ENCODE measurements around the gene FAM181A. TPM values are rescaled to one million over a fixed set of nuclear protein-coding genes. Genes with fewer than 3 reads are reported as not detected.

FAM181A gene
- total RNA-seq, 1 donor from 2014 or later: not detected

- H3K4me2 ChIP-seq (ENCODE audit: low read length): no peak overlapping the region
- no peaks in the 10 kb centered on the region for H3K79me2 ChIP-seq (ENCODE audit: insufficient read depth, low read length)
- H3K9ac ChIP-seq (ENCODE audit: low read length): no peak overlapping the region
- Mint-ChIP-seq H3K36me3 (ENCODE audit: low read depth, unreplicated experiment) (peaks cover 2% of the 10 kb centered on the region), H3K4me3 (ENCODE audit: unreplicated experiment) (no peak overlapping the region), H3K9me3 (ENCODE audit: unreplicated experiment) (peaks cover 4% of the 10 kb centered on the region), H3K4me1 (ENCODE audit: low read depth, unreplicated experiment) (peaks cover 25% of the 10 kb centered on the region), H3K27me3 (ENCODE audit: low read depth, unreplicated experiment) (peaks cover 60% of the 10 kb centered on the region), H3K27ac (ENCODE audit: unreplicated experiment) (no peak overlapping the region)
- H3K4me3 ChIP-seq (ENCODE audit: insufficient read depth, low read depth, low read length): no peak overlapping the region
- H3K27me3 ChIP-seq (ENCODE audit: insufficient read depth, low read length): no peaks in the 10 kb centered on the region
- H2AFZ ChIP-seq (ENCODE audit: low read depth, low read length): no peak overlapping the region
- no peaks in the 10 kb centered on the region for H3K36me3 ChIP-seq (ENCODE audit: insufficient read depth, low read length)
- FAIRE-seq (no peak), DNase-seq (ENCODE audit: low read depth) (no peak)
- no peak overlapping the region for H3K27ac ChIP-seq (ENCODE audit: low read depth, low read length)
- H3K4me1 ChIP-seq (ENCODE audit: insufficient read depth, low read length): peaks cover 20% of the 10 kb centered on the region
- H4K20me1 ChIP-seq (ENCODE audit: insufficient read depth, low read length): peaks cover 4% of the 10 kb centered on the region
- H3K9me3 ChIP-seq (ENCODE audit: insufficient read depth, low read depth, low read length): peaks cover 7% of the 10 kb centered on the region
- no peak for TF ChIP-seq EZH2 (IDR thresholded peaks at IDR 0.05; ENCODE audit: insufficient read depth, low read length)
- TF ChIP-seq, protein P1, sequence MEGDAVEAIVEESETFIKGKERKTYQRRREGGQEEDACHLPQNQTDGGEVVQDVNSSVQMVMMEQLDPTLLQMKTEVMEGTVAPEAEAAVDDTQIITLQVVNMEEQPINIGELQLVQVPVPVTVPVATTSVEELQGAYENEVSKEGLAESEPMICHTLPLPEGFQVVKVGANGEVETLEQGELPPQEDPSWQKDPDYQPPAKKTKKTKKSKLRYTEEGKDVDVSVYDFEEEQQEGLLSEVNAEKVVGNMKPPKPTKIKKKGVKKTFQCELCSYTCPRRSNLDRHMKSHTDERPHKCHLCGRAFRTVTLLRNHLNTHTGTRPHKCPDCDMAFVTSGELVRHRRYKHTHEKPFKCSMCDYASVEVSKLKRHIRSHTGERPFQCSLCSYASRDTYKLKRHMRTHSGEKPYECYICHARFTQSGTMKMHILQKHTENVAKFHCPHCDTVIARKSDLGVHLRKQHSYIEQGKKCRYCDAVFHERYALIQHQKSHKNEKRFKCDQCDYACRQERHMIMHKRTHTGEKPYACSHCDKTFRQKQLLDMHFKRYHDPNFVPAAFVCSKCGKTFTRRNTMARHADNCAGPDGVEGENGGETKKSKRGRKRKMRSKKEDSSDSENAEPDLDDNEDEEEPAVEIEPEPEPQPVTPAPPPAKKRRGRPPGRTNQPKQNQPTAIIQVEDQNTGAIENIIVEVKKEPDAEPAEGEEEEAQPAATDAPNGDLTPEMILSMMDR (IDR thresholded peaks at IDR 0.05; ENCODE audit: insufficient read depth, low read depth, low read length): no peak
Measured at GRCh38 chr14:93967637-93968250, 40.6 kb downstream of the FAM181A start.

- Mint-ChIP-seq H3K4me3 (ENCODE audit: unreplicated experiment) (no peak overlapping the region), H3K4me1 (ENCODE audit: low read depth, unreplicated experiment) (peaks cover 17% of the 10 kb centered on the region), H3K36me3 (ENCODE audit: low read depth, unreplicated experiment) (no peaks in the 10 kb centered on the region), H3K27me3 (ENCODE audit: low read depth, unreplicated experiment) (peaks cover 66% of the 10 kb centered on the region), H3K9me3 (ENCODE audit: unreplicated experiment) (peaks cover 4% of the 10 kb centered on the region), H3K27ac (ENCODE audit: unreplicated experiment) (no peak overlapping the region)
- Histone ChIP-seq H2AFZ (ENCODE audit: low read depth, low read length) (no peak overlapping the region), H3K27me3 (ENCODE audit: insufficient read depth, low read length) (peaks cover 4% of the 10 kb centered on the region), H3K36me3 (ENCODE audit: insufficient read depth, low read length) (no peaks in the 10 kb centered on the region), H3K9me3 (ENCODE audit: insufficient read depth, low read depth, low read length) (peaks cover 7% of the 10 kb centered on the region), H3K27ac (ENCODE audit: low read depth, low read length) (no peak overlapping the region), H3K79me2 (ENCODE audit: insufficient read depth, low read length) (no peaks in the 10 kb centered on the region), H3K9ac (ENCODE audit: low read length) (no peak overlapping the region), H3K4me1 (ENCODE audit: insufficient read depth, low read length) (peaks cover 13% of the 10 kb centered on the region), H3K4me2 (ENCODE audit: low read length) (no peak overlapping the region), H3K4me3 (ENCODE audit: insufficient read depth, low read depth, low read length) (no peak overlapping the region), H4K20me1 (ENCODE audit: insufficient read depth, low read length) (peaks cover 4% of the 10 kb centered on the region)
- TF ChIP-seq, protein P1 (IDR thresholded peaks at IDR 0.05; ENCODE audit: insufficient read depth, low read depth, low read length): no peak
- no peak for TF ChIP-seq EZH2 (IDR thresholded peaks at IDR 0.05; ENCODE audit: insufficient read depth, low read length)
- FAIRE-seq: no peak
- DNase-seq (ENCODE audit: low read depth): no peak
Measured at GRCh38 chr14:93969082-93969828, 42.1 kb downstream of the FAM181A start.

- peaks cover 8% of the 10 kb centered on the region for H3K27me3 ChIP-seq (ENCODE audit: insufficient read depth, low read length)
- Mint-ChIP-seq H3K27ac (ENCODE audit: unreplicated experiment) (no peak overlapping the region), H3K36me3 (ENCODE audit: low read depth, unreplicated experiment) (no peaks in the 10 kb centered on the region), H3K4me1 (ENCODE audit: low read depth, unreplicated experiment) (peaks cover 12% of the 10 kb centered on the region), H3K9me3 (ENCODE audit: unreplicated experiment) (no peaks in the 10 kb centered on the region), H3K27me3 (ENCODE audit: low read depth, unreplicated experiment) (peaks cover 65% of the 10 kb centered on the region), H3K4me3 (ENCODE audit: unreplicated experiment) (no peak overlapping the region)
- no peak for DNase-seq (ENCODE audit: low read depth)
- no peak for TF ChIP-seq EZH2 (IDR thresholded peaks at IDR 0.05; ENCODE audit: insufficient read depth, low read length)
- TF ChIP-seq, protein P1 (IDR thresholded peaks at IDR 0.05; ENCODE audit: insufficient read depth, low read depth, low read length): peak; percentile 16
- no peaks in the 10 kb centered on the region for H3K36me3 ChIP-seq (ENCODE audit: insufficient read depth, low read length)
- H3K79me2 ChIP-seq (ENCODE audit: insufficient read depth, low read length): no peaks in the 10 kb centered on the region
- H3K27ac ChIP-seq (ENCODE audit: low read depth, low read length): no peak overlapping the region
- H2AFZ ChIP-seq (ENCODE audit: low read depth, low read length): no peak overlapping the region
- H3K4me2 ChIP-seq (ENCODE audit: low read length): no peak overlapping the region
- no peak overlapping the region for H3K9ac ChIP-seq (ENCODE audit: low read length)
- peaks cover 8% of the 10 kb centered on the region for H3K4me1 ChIP-seq (ENCODE audit: insufficient read depth, low read length)
- no peak for FAIRE-seq
- no peaks in the 10 kb centered on the region for H4K20me1 ChIP-seq (ENCODE audit: insufficient read depth, low read length)
- H3K9me3 ChIP-seq (ENCODE audit: insufficient read depth, low read depth, low read length): no peaks in the 10 kb centered on the region
- no peak overlapping the region for H3K4me3 ChIP-seq (ENCODE audit: insufficient read depth, low read depth, low read length)
Measured at GRCh38 chr14:93970585-93970964, 43.4 kb downstream of the FAM181A start.

Data from astrocyte (in vitro differentiated cells and primary cell).